ENCODE results near the gene GAD1.

Gene GAD1

GRCh38 chr2:170887496-170887895 is 70.8 kb downstream of the GAD1 start:
- in situ Hi-C loops (cut with MboI; ENCODE audit: low sequenced_read_pairs) = no loop called here

- in situ Hi-C loops (cut with MboI; ENCODE audit: low sequenced_read_pairs) = no loop called here
Measured at GRCh38 chr2:170887896-170888295, 71.2 kb downstream of the GAD1 start.

DNA sequence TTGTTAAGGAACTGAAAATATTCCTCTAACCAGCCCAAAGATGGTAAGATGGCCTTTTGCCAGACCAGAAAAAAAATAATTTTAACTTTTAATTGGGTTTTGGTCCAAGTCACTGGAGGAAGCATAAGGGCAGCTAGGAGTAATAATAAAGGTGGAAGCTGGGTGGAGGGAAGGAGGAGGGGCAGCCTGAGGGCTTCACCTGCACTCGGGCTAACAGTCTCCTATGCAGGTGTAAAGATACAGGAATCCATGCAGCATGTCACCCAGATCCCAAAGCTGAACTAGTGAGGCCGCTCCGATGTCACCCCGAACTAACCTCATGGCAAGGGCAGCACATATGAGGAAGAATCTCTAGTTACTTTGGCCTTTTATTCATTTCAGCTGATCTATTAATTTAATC is 75.2 kb downstream of the GAD1 start:
- in situ Hi-C loops (cut with MboI; ENCODE audit: low sequenced_read_pairs) = no loop called here

DNA sequence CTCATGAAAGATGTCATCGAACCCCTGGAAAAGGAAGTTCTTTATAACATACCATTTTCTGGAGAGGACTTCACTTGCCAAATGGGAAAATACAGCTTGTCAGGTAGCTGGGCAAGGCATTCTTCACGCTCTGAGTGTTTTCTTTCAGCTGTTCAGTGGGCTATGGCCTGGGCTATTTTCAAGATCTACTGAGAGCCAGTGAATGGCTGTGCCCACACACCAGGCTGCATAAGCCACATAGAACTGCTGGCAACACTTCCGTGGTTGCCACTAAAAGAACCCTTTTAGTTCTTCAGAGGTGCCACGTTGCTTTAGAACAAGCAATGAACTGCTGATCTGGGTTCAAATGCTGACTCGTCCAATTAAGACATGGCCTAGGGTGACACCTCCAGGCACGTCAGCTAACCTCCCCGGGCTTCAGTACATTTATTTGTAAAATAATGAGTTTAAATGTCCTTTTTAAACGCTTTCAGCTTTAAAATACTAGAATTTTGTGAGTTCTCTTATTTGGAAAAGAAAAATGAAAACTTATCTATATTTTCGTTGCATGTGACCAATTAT is 75.8 kb downstream of the GAD1 start:
- in situ Hi-C loops (cut with MboI; ENCODE audit: low sequenced_read_pairs) = no loop called here

GRCh38 chr2:170895023-170895757 is 78.5 kb downstream of the GAD1 start:
- in situ Hi-C loops (cut with MboI; ENCODE audit: low sequenced_read_pairs) = no loop called here

- in situ Hi-C loops (cut with MboI; ENCODE audit: low sequenced_read_pairs) = no loop called here
Measured at GRCh38 chr2:170896622-170897021, 79.9 kb downstream of the GAD1 start.

DNA sequence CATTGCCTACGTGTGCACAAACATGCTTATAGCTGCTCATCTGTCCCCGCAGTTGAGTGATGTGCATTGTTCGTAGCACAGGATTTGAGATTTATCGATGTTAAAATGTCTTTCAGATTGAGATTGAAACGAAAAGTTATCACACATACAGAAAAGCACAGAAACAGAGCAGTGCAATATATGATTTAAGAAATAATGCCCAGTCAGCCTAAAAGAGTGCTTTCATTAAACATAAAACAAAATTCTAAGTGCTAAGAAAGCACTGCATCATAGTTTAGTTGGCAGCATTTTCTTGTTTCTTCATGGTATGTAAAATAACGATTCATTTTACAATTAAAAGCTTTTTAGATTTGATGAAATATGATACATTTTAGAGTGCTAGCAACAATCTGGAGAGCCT is 80.4 kb downstream of the GAD1 start:
- in situ Hi-C loops (cut with MboI; ENCODE audit: low sequenced_read_pairs) = no loop called here

GRCh38 chr2:170905864-170906263 is 89.2 kb downstream of the GAD1 start:
- in situ Hi-C loops (cut with MboI; ENCODE audit: low sequenced_read_pairs) = no loop called here

Data from HL-60/S4 treated with phorbol 12-myristate 13-acetate at 8.2 ng/mL for 4 days and 3 days (cell line).